Kidney (tissue), 14 donors: ENCODE data around the gene LIPH. TPM values are rescaled to one million over a fixed set of nuclear protein-coding genes. Genes with fewer than 3 reads are reported as not detected.

Experiments used
- DNase-seq, 5 donors: peaks; one replicate each; pipeline ENCODE4 v3.0.0-alpha.2; 2013 to 2020
- FAIRE-seq: peaks from 2 replicates; lab custom pipeline; 2012; peaks lifted over from hg19 to GRCh38; lab: Jason Lieb, UNC
- H3K27ac ChIP-seq, 2 donors: one replicate each; pipeline ENCODE4 v1.7.0; 2013; ENCODE audit warnings: low read depth in 2 of 2, low read length in 2 of 2, inconsistent platforms in 1 of 2
- H3K27me3 ChIP-seq: one replicate; pipeline ENCODE4 v1.7.1; 2013; ENCODE audit warnings: low read length, inconsistent platforms; ENCODE audit not compliant: control insufficient read depth, insufficient read depth
- H3K36me3 ChIP-seq, 3 donors: one replicate each; pipeline versions ENCODE4 v1.7.0 to v1.7.1; 2013; ENCODE audit warnings: low read length in 3 of 3, control low read depth in 1 of 3, inconsistent platforms in 1 of 3; ENCODE audit not compliant: insufficient read depth in 3 of 3, control insufficient read depth in 2 of 3
- H3K4me1 ChIP-seq, 3 donors: one replicate each; pipeline versions ENCODE4 v1.7.0 to v1.7.1; 2013; ENCODE audit warnings: low read length in 3 of 3, inconsistent platforms in 1 of 3, low read depth in 1 of 3; ENCODE audit not compliant: control insufficient read depth in 2 of 3, insufficient read depth in 2 of 3
- H3K4me3 ChIP-seq, 3 donors: one replicate each; pipeline versions ENCODE4 v1.7.0 to v1.8.1; 2013; ENCODE audit warnings: low read length in 3 of 3, control low read depth in 1 of 3, inconsistent platforms in 1 of 3
- H3K9ac ChIP-seq, 3 donors: one replicate each; pipeline versions ENCODE4 v1.7.0 to v1.7.1; 2013; ENCODE audit warnings: low read length in 3 of 3, control low read depth in 1 of 3, inconsistent platforms in 1 of 3
- H3K9me3 ChIP-seq, 3 donors: one replicate each; pipeline versions ENCODE4 v1.7.0 to v1.7.1; 2013; ENCODE audit warnings: low read length in 3 of 3, control low read depth in 1 of 3, inconsistent platforms in 1 of 3; ENCODE audit not compliant: control insufficient read depth in 2 of 3, insufficient read depth in 1 of 3
- intact Hi-C: fragments of 100-400 bp; cut with DNase I; formaldehyde crosslinking; loops from one replicate; pipeline ENCODE4 v1.11.1; 2022
- polyA plus RNA-seq: library from polyadenylated mRNA; stranded (reverse); fragments of 350-450 nt; fragmentation: Illumina TruSeq; extraction: RNeasy Lipid Tissue Mini Kit (QIAGEN cat#74804); gene quantifications from one replicate; pipeline ENCODE4 v1.2.3, GENCODE V29; 2014; ENCODE audit warnings: low read depth, low replicate concordance; ENCODE audit not compliant: insufficient read depth
- total RNA-seq: library from RNA; stranded (reverse); fragmentation: NEBNext Ultra II Directional; extraction: Animal tissue kit (Norgen Biotek cat#: 25700); gene quantifications from one replicate; pipeline ENCODE4 v1.2.1, GENCODE V29; 2021
- TF ChIP-seq, protein P1 (sequence below): IDR thresholded peaks from 3 replicates; pipeline ENCODE4 v1.5.1; 2012; ENCODE audit warnings: mild to moderate bottlenecking, moderate library complexity, borderline replicate concordance; ENCODE audit not compliant: insufficient read depth; ENCODE audit errors: extremely low read depth
- donor health status: control.
- donor health status: control.
- donor health status: control.
- donor health status: control.
- donor health status: control.
- donor health status: DM: yes; HTN: yes; CAD: no.
- donor health status: Normal renal cell carcinoma (clear cell type).

LIPH gene
- total and polyA plus RNA-seq, 2 donors from 2014 or later: 3.2 to 14.7 TPM

GRCh38 chr3:185561374-185561943, 9.1 kb upstream of the LIPH start:
- DNase-seq (peak in 4 of 5 donors; percentile 31 to 82 (median 50)), FAIRE-seq (no peak)
- peak overlapping the region in 1 of 2 donors; percentile 4 for H3K27ac ChIP-seq
- H3K4me3 ChIP-seq: no peak overlapping the region
- TF ChIP-seq, protein P1, sequence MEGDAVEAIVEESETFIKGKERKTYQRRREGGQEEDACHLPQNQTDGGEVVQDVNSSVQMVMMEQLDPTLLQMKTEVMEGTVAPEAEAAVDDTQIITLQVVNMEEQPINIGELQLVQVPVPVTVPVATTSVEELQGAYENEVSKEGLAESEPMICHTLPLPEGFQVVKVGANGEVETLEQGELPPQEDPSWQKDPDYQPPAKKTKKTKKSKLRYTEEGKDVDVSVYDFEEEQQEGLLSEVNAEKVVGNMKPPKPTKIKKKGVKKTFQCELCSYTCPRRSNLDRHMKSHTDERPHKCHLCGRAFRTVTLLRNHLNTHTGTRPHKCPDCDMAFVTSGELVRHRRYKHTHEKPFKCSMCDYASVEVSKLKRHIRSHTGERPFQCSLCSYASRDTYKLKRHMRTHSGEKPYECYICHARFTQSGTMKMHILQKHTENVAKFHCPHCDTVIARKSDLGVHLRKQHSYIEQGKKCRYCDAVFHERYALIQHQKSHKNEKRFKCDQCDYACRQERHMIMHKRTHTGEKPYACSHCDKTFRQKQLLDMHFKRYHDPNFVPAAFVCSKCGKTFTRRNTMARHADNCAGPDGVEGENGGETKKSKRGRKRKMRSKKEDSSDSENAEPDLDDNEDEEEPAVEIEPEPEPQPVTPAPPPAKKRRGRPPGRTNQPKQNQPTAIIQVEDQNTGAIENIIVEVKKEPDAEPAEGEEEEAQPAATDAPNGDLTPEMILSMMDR: no peak
- no peaks in the 10 kb centered on the region for H3K9me3 ChIP-seq
- H3K9ac ChIP-seq: no peak overlapping the region
- H3K4me1 ChIP-seq: peaks cover 0 to 8% (median 7%) of the 10 kb centered on the region in 3 donors
- no peaks in the 10 kb centered on the region for H3K36me3 ChIP-seq
- intact Hi-C loops: no loop called here
- H3K27me3 ChIP-seq: no peaks in the 10 kb centered on the region

DNA sequence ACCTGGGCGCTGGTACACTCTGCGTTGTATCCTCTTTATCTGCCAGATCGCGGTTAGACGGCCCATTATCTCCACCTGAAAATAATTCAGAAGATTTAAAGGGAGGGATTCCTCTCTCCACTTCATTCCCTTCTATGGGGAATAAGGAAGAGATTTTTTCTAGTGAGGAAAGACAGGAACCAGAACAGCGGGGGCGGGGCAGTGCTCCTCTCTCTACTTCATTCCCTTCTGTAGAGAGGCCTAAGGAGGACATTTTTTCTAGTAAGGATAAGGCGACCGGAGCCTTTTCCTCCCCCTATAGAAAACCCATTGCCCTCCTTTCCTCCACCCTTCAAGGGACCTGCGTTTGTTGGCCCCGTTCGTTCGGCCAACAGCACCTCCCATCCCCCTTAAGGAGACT, 8.3 kb upstream of the LIPH start:
- intact Hi-C loops: no loop called here
- no peaks in the 10 kb centered on the region for H3K9me3 ChIP-seq
- no peak overlapping the region for H3K9ac ChIP-seq
- no peak overlapping the region for H3K4me3 ChIP-seq
- H3K27me3 ChIP-seq: no peaks in the 10 kb centered on the region
- no peak overlapping the region for H3K27ac ChIP-seq
- peaks cover 0 to 8% (median 7%) of the 10 kb centered on the region in 3 donors for H3K4me1 ChIP-seq
- FAIRE-seq (no peak), DNase-seq (no peak)
- H3K36me3 ChIP-seq: no peaks in the 10 kb centered on the region
- TF ChIP-seq, protein P1: no peak

DNA sequence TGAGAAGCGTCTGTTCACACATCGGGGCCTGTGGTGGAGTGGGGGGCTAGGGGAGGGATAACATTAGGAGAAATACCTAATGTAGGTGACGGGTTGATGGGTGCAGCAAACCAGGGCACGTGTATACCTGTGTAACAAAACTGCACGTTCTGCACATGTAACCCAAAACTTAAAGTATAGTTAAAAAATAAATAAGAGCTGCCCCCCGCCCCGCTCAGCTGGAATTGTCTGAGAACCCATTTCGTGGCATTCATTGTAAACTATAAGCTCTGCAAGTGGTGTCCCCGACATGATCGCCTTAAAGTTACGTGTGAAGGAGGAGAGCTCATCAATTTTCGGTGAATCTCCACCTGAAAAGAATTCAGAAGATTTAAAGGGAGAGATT, 7.3 kb upstream of the LIPH start:
- no peak for FAIRE-seq

More for the DNA sequence above, 7.3 kb upstream of the LIPH start:
- TF ChIP-seq, protein P1: no peak
- Histone ChIP-seq H3K4me1 (peaks cover 0 to 9% (median 7%) of the 10 kb centered on the region in 3 donors), H3K27ac (no peak overlapping the region), H3K9ac (no peak overlapping the region), H3K27me3 (no peaks in the 10 kb centered on the region), H3K9me3 (no peaks in the 10 kb centered on the region), H3K4me3 (no peak overlapping the region), H3K36me3 (no peaks in the 10 kb centered on the region)
- no peak for DNase-seq
- intact Hi-C loops: no loop called here
